ENCODE results near the gene ENPP1. TPM values are rescaled to one million over a fixed set of nuclear protein-coding genes. Genes with fewer than 3 reads are reported as not detected.

Gene ENPP1
- total RNA-seq, 2 experiments from 2014 or later = 0.08 TPM

GRCh38 chr6:131937703-131938631, 130.1 kb downstream of the ENPP1 start:
- Mint-ChIP-seq H3K9me3 (no peaks in the 10 kb centered on the region), H3K27ac (no peak overlapping the region), H3K27me3 (peaks cover 21% of the 10 kb centered on the region), H3K36me3 (ENCODE audit: low read depth) (no peaks in the 10 kb centered on the region), H3K4me3 (no peak overlapping the region), H3K4me1 (ENCODE audit: low read depth) (no peaks in the 10 kb centered on the region)
- Histone ChIP-seq H3K36me3 (ENCODE audit: insufficient read depth, low read length) (no peaks in the 10 kb centered on the region), H3K27me3 (ENCODE audit: control insufficient read depth in 1 of 2, insufficient read depth in 2 of 2, low read length in 2 of 2) (no peaks in the 10 kb centered on the region), H3K9me3 (ENCODE audit: control insufficient read depth in 1 of 2, insufficient read depth in 1 of 2, low read length in 2 of 2) (no peaks in the 10 kb centered on the region), H3K27ac (ENCODE audit: low read depth in 1 of 2, low read length in 2 of 2) (no peak overlapping the region), H3K4me3 (ENCODE audit: low read length) (no peak overlapping the region), H3K4me1 (ENCODE audit: insufficient read depth, low read length) (no peaks in the 10 kb centered on the region)
- ChIA-PET POLR2A (no interaction called here), CTCF (no interaction called here)
- no peak for TF ChIP-seq CTCF (IDR thresholded peaks at IDR 0.05)
- DNase-seq (no peak), ATAC-seq (ENCODE audit: poor library complexity) (no peak)
- intact Hi-C loops (cut with DNase I, micrococcal nuclease) = no loop called here

Small RNA genes within 50 kb of the gene (microRNA-seq; reads per million reads assigned to microRNA genes)
- not detected for gene MIR548H5 (ENCODE audit: borderline microRNAs expressed, borderline replicate concordance)

Other genes with a start within 250 kb of the ENPP1 start
- gene ARG1, start 234.8 kb upstream of the ENPP1 start, total RNA-seq = under 1 TPM; 0.36 to 0.50 TPM
- 10 to 100 TPM; 56.7 to 59.5 TPM for gene MED23, start 179.8 kb upstream of the ENPP1 start, total RNA-seq
- gene ENPP3, start 170.7 kb upstream of the ENPP1 start, total RNA-seq = under 1 TPM; 0.22 to 0.34 TPM
- not detected for gene OR2A4, start 106.6 kb upstream of the ENPP1 start, total RNA-seq
- not detected for gene CTAGE9, start 97.0 kb upstream of the ENPP1 start, total RNA-seq
- gene CCN2, start 143.4 kb downstream of the ENPP1 start, total RNA-seq = under 1 TPM in 1 of 2 experiments, not detected in 1; 0.11 TPM

Data from CD4-positive, alpha-beta T cell (primary cell).